ENCODE measurements around the gene TIGD3.

TIGD3 gene

GRCh38 chr11:65315204-65315865 lies 39.2 kb upstream of the TIGD3 start:
- Histone ChIP-seq H3K4me1 (ENCODE audit: control insufficient read depth, insufficient read depth, low read length) (peaks cover 7% of the 10 kb centered on the region), H3K27me3 (ENCODE audit: control insufficient read depth, insufficient read depth, low read length) (peaks cover 3% of the 10 kb centered on the region; the same call in 1 of the 2 replicates), H3K9me3 (ENCODE audit: control insufficient read depth, insufficient read depth, low read length) (no peaks in the 10 kb centered on the region), H3K36me3 (ENCODE audit: control insufficient read depth, insufficient read depth, low read length) (no peaks in the 10 kb centered on the region), H3K27ac (ENCODE audit: low read length) (no peak overlapping the region), H3K4me3 (ENCODE audit: low read length) (peak overlapping the region; percentile 81; the same call in 1 of the 2 replicates)
- peak; percentile 89 for DNase-seq (ENCODE audit: low read depth, low spot score)
- no CpG with 5 or more reads among the region's 59 CpGs for WGBS (ENCODE audit: insufficient coverage, insufficient read length)

DNA sequence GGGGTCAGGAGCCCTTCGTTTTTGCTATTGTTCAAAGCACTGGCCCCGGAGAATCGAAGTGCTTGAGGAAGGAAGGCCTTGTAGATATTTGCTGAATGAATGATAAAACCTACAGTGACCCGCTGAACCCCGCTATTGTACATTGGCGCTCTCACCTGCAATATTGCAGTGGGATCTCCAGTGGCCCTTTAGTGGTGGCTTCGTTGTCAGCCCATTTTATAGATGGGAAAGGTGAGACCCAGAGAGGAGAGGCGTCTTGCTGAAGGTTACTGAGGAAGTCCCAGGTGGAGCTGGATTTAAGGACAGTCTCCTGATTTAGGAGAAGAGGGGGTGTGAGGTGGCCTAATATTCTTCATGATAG lies 38.7 kb upstream of the TIGD3 start:
- Histone ChIP-seq H3K4me3 (ENCODE audit: low read length) (peak overlapping the region; percentile 81; the same call in 1 of the 2 replicates), H3K4me1 (ENCODE audit: control insufficient read depth, insufficient read depth, low read length) (peaks cover 7% of the 10 kb centered on the region), H3K27me3 (ENCODE audit: control insufficient read depth, insufficient read depth, low read length) (peaks cover 3% of the 10 kb centered on the region; the same call in 1 of the 2 replicates), H3K9me3 (ENCODE audit: control insufficient read depth, insufficient read depth, low read length) (no peaks in the 10 kb centered on the region), H3K36me3 (ENCODE audit: control insufficient read depth, insufficient read depth, low read length) (peaks cover 3% of the 10 kb centered on the region), H3K27ac (ENCODE audit: low read length) (no peak overlapping the region)
- DNase-seq (ENCODE audit: low read depth, low spot score), result no peak
- no CpG with 5 or more reads among the region's 8 CpGs for WGBS (ENCODE audit: insufficient coverage, insufficient read length)

DNA sequence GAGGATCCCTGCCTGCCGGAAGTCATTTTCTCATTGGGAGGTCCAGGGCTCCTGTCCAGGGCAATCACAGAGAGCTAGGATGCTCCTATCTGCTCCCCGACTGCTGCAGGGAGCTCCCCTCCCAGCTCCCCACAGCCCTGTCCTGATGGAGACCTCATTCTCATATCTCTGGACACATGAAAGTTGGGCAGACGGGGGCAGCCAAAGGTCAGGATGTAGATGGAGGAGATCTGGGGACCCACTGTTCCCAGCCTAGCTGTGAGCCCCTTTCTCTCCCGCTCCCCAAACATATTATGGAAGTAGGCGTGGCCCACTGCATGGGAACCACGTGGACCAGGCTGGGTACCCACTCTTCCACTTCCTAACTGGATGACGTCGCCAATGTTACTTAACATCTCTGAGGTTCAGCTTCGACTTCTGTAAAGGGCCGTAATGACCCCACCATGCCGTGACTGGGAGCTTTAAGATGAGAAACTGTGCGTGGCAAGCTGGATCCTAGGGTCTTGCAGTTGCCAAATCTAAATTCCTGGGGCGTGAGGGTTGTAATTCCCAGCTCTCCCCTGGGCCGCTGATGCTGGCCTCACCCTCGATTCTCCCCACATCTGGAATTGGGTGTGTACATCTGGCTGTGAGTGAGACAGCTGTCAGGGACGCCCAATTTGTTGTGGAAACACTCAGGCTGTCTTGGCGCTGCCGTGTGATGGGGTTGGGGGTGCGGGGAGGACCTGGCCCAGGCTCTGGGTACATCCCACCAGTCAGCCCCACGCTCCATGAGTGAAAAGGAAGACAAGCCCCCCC lies 38.1 kb upstream of the TIGD3 start:
- no peak overlapping the region for H3K27ac ChIP-seq (ENCODE audit: low read length)
- WGBS (ENCODE audit: insufficient coverage, insufficient read length), result no CpG with 5 or more reads among the region's 20 CpGs
- no peak for DNase-seq (ENCODE audit: low read depth, low spot score)
- H3K27me3 ChIP-seq (ENCODE audit: control insufficient read depth, insufficient read depth, low read length), result peaks cover 3% of the 10 kb centered on the region; the same call in 1 of the 2 replicates
- H3K9me3 ChIP-seq (ENCODE audit: control insufficient read depth, insufficient read depth, low read length), result no peaks in the 10 kb centered on the region
- H3K4me1 ChIP-seq (ENCODE audit: control insufficient read depth, insufficient read depth, low read length), result peaks cover 7% of the 10 kb centered on the region
- peaks cover 9% of the 10 kb centered on the region for H3K36me3 ChIP-seq (ENCODE audit: control insufficient read depth, insufficient read depth, low read length)
- H3K4me3 ChIP-seq (ENCODE audit: low read length), result no peak overlapping the region

- DNase-seq (ENCODE audit: low read depth, low spot score), result no peak
- H3K4me3 ChIP-seq (ENCODE audit: low read length), result no peak overlapping the region
- WGBS (ENCODE audit: insufficient coverage, insufficient read length), result no CpG with 5 or more reads among the region's 13 CpGs
- H3K27ac ChIP-seq (ENCODE audit: low read length), result no peak overlapping the region
- H3K9me3 ChIP-seq (ENCODE audit: control insufficient read depth, insufficient read depth, low read length), result no peaks in the 10 kb centered on the region
- peaks cover 3% of the 10 kb centered on the region; the same call in 1 of the 2 replicates for H3K27me3 ChIP-seq (ENCODE audit: control insufficient read depth, insufficient read depth, low read length)
- peaks cover 16% of the 10 kb centered on the region for H3K36me3 ChIP-seq (ENCODE audit: control insufficient read depth, insufficient read depth, low read length)
- peaks cover 7% of the 10 kb centered on the region for H3K4me1 ChIP-seq (ENCODE audit: control insufficient read depth, insufficient read depth, low read length)
Observed at GRCh38 chr11:65317025-65317786, 37.3 kb upstream of the TIGD3 start.

DNA sequence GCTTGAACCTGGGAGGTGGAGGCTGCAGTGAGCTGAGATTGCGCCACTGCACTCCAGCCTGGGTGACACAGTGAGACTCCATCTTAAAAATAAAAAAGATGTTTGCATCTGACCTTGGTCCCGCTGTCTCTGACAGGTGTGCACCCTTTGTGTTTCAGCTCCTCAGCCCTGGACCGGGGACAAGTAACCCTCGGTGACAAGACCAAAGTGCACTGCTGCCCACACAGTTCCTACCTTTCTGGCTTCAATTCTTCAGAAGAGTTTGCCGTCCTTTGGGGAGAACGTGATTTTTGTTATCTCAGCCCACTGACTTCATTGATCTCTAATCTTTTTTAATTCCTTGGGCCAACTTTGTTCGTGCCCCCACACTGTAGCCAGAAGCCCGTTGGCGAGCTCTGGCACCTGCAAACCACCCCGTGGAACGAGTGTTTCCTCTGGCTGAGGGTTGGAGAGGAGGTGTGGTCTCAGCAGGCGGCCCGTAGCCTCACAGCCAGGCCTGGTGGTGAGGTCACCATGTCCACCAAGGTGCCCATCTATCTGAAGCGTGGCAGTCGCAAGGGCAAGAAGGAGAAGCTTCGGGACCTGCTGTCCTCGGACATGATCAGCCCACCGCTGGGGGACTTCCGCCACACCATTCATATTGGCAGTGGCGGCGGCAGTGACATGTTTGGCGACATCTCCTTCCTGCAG lies 34.0 kb upstream of the TIGD3 start:
- H3K36me3 ChIP-seq (ENCODE audit: control insufficient read depth, insufficient read depth, low read length), result peaks cover 18% of the 10 kb centered on the region
- H3K27ac ChIP-seq (ENCODE audit: low read length), result no peak overlapping the region
- DNase-seq (ENCODE audit: low read depth, low spot score), result no peak
- H3K27me3 ChIP-seq (ENCODE audit: control insufficient read depth, insufficient read depth, low read length), result no peaks in the 10 kb centered on the region
- peaks cover 4% of the 10 kb centered on the region; the same call in 1 of the 2 replicates for H3K4me1 ChIP-seq (ENCODE audit: control insufficient read depth, insufficient read depth, low read length)
- no peak overlapping the region for H3K4me3 ChIP-seq (ENCODE audit: low read length)
- WGBS (ENCODE audit: insufficient coverage, insufficient read length), result no CpG with 5 or more reads among the region's 22 CpGs
- no peaks in the 10 kb centered on the region for H3K9me3 ChIP-seq (ENCODE audit: control insufficient read depth, insufficient read depth, low read length)

DNA sequence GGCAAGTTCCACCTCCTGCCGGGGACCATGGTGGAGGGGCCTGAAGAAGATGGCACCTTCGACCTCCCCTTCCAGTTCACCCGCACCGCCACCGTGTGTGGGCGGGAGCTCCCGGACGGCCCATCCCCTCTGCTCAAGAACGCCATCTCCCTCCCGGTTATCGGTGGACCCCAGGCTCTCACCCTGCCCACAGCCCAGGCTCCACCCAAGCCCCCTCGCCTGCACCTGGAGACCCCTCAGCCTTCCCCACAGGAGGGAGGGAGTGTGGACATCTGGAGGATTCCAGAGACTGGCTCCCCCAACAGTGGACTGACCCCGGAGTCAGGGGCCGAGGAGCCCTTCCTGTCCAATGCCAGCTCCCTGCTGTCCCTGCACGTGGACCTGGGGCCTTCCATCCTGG lies 33.5 kb upstream of the TIGD3 start:
- no CpG with 5 or more reads among the region's 15 CpGs for WGBS (ENCODE audit: insufficient coverage, insufficient read length)

DNA sequence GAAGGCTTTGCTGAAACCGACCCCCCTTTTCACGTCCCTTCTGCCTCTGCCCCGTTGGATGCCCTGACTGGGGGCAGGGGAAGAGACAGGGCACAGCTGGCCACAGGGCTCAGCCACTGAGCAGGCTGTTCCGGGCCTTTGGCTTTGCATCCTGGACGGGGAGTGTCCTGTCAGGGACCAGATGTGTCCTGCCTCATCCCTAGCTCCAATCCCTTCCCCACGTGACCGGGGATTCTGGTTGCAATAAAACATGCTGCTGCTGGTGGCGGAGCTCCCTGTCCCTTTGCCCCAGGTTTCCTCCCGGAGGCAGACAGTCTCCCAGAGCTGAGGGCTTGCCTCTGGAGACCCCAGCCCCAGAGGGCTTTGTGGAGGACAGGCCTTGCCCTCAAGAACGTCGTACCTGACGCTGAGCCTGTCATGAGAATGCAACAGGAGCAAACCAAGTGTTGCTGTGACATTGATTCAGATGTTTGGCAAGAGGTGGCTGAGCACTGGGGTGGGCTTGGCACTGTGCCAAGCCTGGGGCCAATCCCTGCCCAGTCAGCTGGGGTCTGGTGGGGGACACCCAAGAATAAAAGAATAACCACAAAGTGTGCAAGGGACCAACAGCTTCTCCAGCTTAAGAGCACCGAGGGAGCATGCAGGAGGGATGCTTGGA lies 32.6 kb upstream of the TIGD3 start:
- Histone ChIP-seq H3K9me3 (ENCODE audit: control insufficient read depth, insufficient read depth, low read length) (no peaks in the 10 kb centered on the region), H3K4me3 (ENCODE audit: low read length) (no peak overlapping the region), H3K27me3 (ENCODE audit: control insufficient read depth, insufficient read depth, low read length) (no peaks in the 10 kb centered on the region), H3K27ac (ENCODE audit: low read length) (no peak overlapping the region), H3K4me1 (ENCODE audit: control insufficient read depth, insufficient read depth, low read length) (peaks cover under 1% of the 10 kb centered on the region; the same call in 1 of the 2 replicates), H3K36me3 (ENCODE audit: control insufficient read depth, insufficient read depth, low read length) (peaks cover 18% of the 10 kb centered on the region)
- no CpG with 5 or more reads among the region's 13 CpGs for WGBS (ENCODE audit: insufficient coverage, insufficient read length)
- no peak for DNase-seq (ENCODE audit: low read depth, low spot score)

More for the DNA sequence above, 33.5 kb upstream of the TIGD3 start:
- peaks cover 2% of the 10 kb centered on the region; the same call in 1 of the 2 replicates for H3K4me1 ChIP-seq (ENCODE audit: control insufficient read depth, insufficient read depth, low read length)
- H3K36me3 ChIP-seq (ENCODE audit: control insufficient read depth, insufficient read depth, low read length), result peaks cover 18% of the 10 kb centered on the region
- no peak overlapping the region for H3K27ac ChIP-seq (ENCODE audit: low read length)
- no peak for DNase-seq (ENCODE audit: low read depth, low spot score)
- H3K27me3 ChIP-seq (ENCODE audit: control insufficient read depth, insufficient read depth, low read length), result no peaks in the 10 kb centered on the region
- H3K9me3 ChIP-seq (ENCODE audit: control insufficient read depth, insufficient read depth, low read length), result no peaks in the 10 kb centered on the region
- no peak overlapping the region for H3K4me3 ChIP-seq (ENCODE audit: low read length)

- Histone ChIP-seq H3K9me3 (ENCODE audit: control insufficient read depth, insufficient read depth, low read length) (no peaks in the 10 kb centered on the region), H3K27ac (ENCODE audit: low read length) (no peak overlapping the region), H3K4me3 (ENCODE audit: low read length) (no peak overlapping the region), H3K27me3 (ENCODE audit: control insufficient read depth, insufficient read depth, low read length) (no peaks in the 10 kb centered on the region), H3K4me1 (ENCODE audit: control insufficient read depth, insufficient read depth, low read length) (no peaks in the 10 kb centered on the region), H3K36me3 (ENCODE audit: control insufficient read depth, insufficient read depth, low read length) (peaks cover 18% of the 10 kb centered on the region)
- no CpG with 5 or more reads among the region's 12 CpGs for WGBS (ENCODE audit: insufficient coverage, insufficient read length)
- DNase-seq (ENCODE audit: low read depth, low spot score), result no peak
Observed at GRCh38 chr11:65323813-65324212, 30.7 kb upstream of the TIGD3 start.

DNA sequence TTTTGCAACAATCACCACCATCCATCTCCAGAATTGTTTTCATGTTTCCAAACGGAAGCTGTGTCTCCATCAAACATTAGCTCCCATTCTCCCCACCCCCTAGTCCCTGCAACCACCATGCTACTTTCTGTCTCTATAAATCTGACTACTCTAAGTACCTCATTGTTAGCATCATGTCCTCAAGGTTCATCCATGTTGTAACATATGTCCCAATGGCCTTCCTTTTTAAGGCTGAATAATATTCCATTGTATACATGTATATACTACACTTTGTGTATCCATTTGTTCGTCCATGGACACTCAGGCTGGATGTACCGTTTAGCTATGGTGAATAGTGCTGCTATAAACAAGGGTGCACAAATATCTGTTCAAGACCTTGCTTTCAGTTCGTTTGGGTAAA lies 29.1 kb upstream of the TIGD3 start:
- WGBS (ENCODE audit: insufficient coverage, insufficient read length), result no CpG with 5 or more reads among the region's 4 CpGs
- Histone ChIP-seq H3K4me1 (ENCODE audit: control insufficient read depth, insufficient read depth, low read length) (no peaks in the 10 kb centered on the region), H3K9me3 (ENCODE audit: control insufficient read depth, insufficient read depth, low read length) (no peaks in the 10 kb centered on the region), H3K27ac (ENCODE audit: low read length) (no peak overlapping the region), H3K36me3 (ENCODE audit: control insufficient read depth, insufficient read depth, low read length) (peaks cover 18% of the 10 kb centered on the region), H3K27me3 (ENCODE audit: control insufficient read depth, insufficient read depth, low read length) (no peaks in the 10 kb centered on the region), H3K4me3 (ENCODE audit: low read length) (no peak overlapping the region)
- no peak for DNase-seq (ENCODE audit: low read depth, low spot score)
